IPS-20b (cell line): ENCODE data around the gene B4GALNT3.

Experiments
- H3K27ac ChIP-seq: one replicate; pipeline ENCODE4 v1.5.1; 2013; ENCODE audit warnings: low read length
- H3K27me3 ChIP-seq: 2 replicates; pipeline ENCODE4 v1.6.1; 2013; ENCODE audit warnings: mild to moderate bottlenecking, low read length, inconsistent platforms; ENCODE audit not compliant: insufficient read depth
- H3K36me3 ChIP-seq: 2 replicates; pipeline ENCODE4 v1.6.1; 2013; ENCODE audit warnings: low read depth, mild to moderate bottlenecking, inconsistent platforms, low read length, moderate library complexity; ENCODE audit not compliant: insufficient read depth
- H3K4me1 ChIP-seq: 2 replicates; pipeline ENCODE4 v1.6.1; 2013; ENCODE audit warnings: mild to moderate bottlenecking, control low read depth, inconsistent platforms, low read length, moderate library complexity; ENCODE audit not compliant: insufficient read depth
- H3K4me3 ChIP-seq: 2 replicates; pipeline ENCODE4 v1.5.1; 2013; ENCODE audit warnings: mild to moderate bottlenecking, low read length, inconsistent platforms
- H3K9ac ChIP-seq: 2 replicates; pipeline ENCODE4 v1.6.1; 2013; ENCODE audit warnings: low read depth, mild to moderate bottlenecking, inconsistent platforms, low read length, moderate library complexity
- H3K9me3 ChIP-seq: 2 replicates; pipeline ENCODE4 v1.6.1; 2013; ENCODE audit warnings: mild to moderate bottlenecking, low read depth, low read length, inconsistent platforms; ENCODE audit not compliant: insufficient read depth

Gene B4GALNT3

DNA sequence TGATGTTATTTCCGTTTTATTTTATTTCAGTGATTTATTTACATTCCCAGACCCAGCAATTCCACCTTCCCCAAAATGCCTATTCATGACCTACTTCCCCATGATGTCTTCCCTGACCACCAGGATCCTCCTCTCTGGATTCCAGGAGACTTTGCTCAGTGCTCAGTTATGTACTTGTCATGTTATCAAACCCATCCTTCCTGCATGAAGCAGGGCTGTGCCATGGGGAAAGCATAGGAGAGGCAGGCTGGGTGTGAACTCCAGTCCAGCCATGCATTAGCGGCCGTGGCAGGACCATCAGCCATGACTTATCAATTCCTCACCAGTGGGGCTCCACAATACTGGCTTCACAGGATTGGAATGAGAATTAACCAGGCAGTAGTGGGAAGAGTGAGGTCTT lies 57.8 kb downstream of the B4GALNT3 start:
- Histone ChIP-seq H3K9me3 (no peaks in the 10 kb centered on the region), H3K27me3 (no peaks in the 10 kb centered on the region), H3K4me1 (no peaks in the 10 kb centered on the region), H3K27ac (no peak overlapping the region), H3K9ac (no peak overlapping the region), H3K36me3 (no peaks in the 10 kb centered on the region), H3K4me3 (no peak overlapping the region)

DNA sequence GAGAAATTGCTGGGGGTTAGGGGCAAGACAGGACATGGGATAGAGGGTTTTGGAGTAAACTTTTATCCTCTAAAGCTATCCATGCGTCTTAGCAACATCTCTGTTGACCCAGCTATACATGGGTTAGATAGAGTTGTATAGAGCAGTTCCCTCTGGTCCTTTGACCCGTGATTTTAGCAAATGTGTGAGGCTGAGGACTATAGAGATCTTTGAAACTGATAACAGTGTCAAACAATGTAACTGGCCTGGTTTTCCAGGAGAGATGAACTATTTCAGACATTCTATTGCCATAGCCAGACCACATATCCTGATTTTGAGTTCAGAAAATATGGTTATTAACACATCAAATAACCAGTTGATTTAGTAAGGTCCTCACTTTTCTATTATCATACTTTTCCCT lies 60.4 kb downstream of the B4GALNT3 start:
- H3K4me3 ChIP-seq, result no peak overlapping the region
- no peaks in the 10 kb centered on the region for H3K4me1 ChIP-seq
- H3K36me3 ChIP-seq, result no peaks in the 10 kb centered on the region
- no peak overlapping the region for H3K27ac ChIP-seq
- H3K9ac ChIP-seq, result no peak overlapping the region
- H3K27me3 ChIP-seq, result no peaks in the 10 kb centered on the region
- no peaks in the 10 kb centered on the region for H3K9me3 ChIP-seq

DNA sequence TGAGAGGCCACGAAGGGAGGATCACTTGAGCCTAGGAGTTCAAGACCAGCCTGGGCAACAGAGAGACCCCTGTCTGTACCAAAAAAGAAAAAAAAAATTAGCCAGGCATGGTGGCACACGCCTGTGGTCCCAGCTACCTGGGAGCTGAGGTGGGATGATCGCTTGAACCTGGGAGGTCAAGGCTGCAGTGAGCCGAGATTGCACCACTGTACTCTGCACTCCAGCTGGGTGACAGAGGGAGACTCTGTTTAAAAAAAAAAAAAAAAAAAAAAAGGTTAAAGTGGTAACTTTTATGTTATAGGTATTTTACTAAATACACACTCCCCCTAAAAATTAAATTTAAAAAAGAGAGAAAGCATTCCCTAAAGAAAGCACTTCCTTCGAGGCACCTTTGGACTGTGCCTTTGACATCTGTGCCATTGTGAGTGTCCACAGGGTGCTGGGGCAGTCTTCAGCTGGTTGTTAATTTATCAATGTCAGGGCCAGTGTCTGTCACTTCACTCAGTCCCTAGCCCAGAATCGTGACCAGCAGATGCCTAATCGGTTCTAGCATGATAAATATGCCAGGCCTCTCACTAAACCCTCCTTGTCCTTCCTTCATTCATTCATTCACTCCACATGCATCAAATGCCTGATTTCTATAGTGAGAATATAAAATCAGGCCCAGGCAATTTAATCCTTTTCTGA lies 63.1 kb downstream of the B4GALNT3 start:
- Histone ChIP-seq H3K9me3 (no peaks in the 10 kb centered on the region), H3K4me1 (no peaks in the 10 kb centered on the region), H3K9ac (no peak overlapping the region), H3K27me3 (no peaks in the 10 kb centered on the region), H3K4me3 (no peak overlapping the region), H3K36me3 (no peaks in the 10 kb centered on the region), H3K27ac (no peak overlapping the region)

DNA sequence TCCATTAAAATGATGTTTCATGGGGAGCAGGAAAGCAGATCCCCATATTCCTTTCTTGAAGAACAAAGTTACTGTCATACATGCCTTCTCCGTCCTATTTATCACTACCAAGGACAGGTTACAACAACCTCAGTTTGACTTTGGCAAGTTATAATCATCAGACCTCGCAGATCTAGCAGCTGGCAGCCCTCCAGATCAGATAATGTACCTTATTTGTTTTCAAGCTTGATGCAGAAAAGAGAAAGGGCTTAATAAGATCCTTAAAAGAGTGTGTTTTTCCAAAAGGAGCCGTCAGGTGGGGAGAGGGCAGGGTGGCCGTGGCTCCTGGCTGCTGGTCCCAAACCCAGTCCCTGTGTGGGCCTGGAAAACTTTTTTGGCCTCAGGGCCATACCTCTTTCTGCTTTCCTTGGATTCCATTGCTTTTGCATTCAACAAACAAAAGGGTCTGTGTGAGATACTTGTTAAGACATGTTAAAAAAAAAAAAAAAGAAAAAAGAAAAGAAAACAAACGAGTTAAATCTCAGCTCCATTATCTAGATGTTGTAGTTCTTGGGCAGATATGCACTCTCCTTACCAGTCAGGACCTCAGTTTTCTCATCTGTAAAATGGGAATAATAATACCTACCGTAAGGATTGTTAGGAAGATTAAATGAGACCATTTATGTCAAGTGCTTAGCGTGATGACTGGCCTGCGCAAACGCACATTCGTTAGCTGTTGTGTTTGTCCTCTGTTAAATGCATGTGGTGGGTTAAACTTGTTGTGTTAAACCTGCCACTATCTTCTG lies 64.6 kb downstream of the B4GALNT3 start:
- Histone ChIP-seq H3K36me3 (no peaks in the 10 kb centered on the region), H3K9me3 (peaks cover 8% of the 10 kb centered on the region; the same call in 1 of the 2 replicates), H3K4me3 (no peak overlapping the region), H3K9ac (no peak overlapping the region), H3K27ac (no peak overlapping the region), H3K4me1 (no peaks in the 10 kb centered on the region), H3K27me3 (no peaks in the 10 kb centered on the region)

DNA sequence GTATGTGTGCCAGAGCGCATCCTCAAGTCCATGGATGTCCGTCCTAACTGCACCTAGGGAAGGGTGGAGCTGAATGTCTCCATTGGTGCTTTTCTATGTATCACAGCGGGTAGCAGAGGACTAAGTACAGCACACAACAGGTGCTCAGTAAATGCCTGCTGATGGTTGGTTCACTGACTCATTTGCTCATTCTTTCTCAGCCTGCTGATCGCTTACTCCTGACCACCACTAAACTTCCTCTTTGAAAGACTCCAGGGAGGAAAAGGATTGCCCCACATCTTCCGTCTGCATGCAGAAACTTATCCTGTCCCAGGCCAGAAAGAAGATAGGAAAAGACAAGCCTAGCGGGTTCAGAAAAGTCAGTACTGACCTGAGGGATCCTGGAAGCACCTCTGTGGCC lies 66.3 kb downstream of the B4GALNT3 start:
- no peaks in the 10 kb centered on the region for H3K36me3 ChIP-seq
- H3K27me3 ChIP-seq, result no peaks in the 10 kb centered on the region
- H3K4me3 ChIP-seq, result no peak overlapping the region
- no peaks in the 10 kb centered on the region for H3K4me1 ChIP-seq
- peaks cover 10% of the 10 kb centered on the region; the same call in 1 of the 2 replicates for H3K9me3 ChIP-seq
- no peak overlapping the region for H3K27ac ChIP-seq
- H3K9ac ChIP-seq, result no peak overlapping the region

DNA sequence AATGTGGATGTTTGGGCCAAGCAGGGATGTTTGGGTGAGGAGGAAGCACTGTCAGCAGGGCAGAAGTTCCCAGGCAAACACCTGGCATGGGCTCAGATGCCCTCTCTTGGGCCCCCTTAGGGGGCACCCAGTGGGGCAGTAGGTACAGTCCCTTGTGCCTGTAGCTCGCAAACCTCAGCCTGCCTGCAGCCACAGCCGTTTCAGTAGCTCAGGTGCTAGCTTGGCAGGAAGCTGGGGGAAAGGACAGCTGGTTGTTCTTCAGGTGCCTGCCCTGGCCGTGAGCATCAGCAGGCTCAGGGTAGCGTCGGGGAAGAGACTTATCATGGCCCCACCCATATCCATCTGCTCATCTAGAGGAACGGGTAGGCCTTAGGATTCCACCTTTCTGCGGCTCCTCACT lies 67.5 kb downstream of the B4GALNT3 start:
- Histone ChIP-seq H3K4me3 (no peak overlapping the region), H3K9ac (no peak overlapping the region), H3K27me3 (no peaks in the 10 kb centered on the region), H3K36me3 (no peaks in the 10 kb centered on the region), H3K4me1 (no peaks in the 10 kb centered on the region), H3K9me3 (peaks cover 10% of the 10 kb centered on the region; the same call in 1 of the 2 replicates), H3K27ac (no peak overlapping the region)

DNA sequence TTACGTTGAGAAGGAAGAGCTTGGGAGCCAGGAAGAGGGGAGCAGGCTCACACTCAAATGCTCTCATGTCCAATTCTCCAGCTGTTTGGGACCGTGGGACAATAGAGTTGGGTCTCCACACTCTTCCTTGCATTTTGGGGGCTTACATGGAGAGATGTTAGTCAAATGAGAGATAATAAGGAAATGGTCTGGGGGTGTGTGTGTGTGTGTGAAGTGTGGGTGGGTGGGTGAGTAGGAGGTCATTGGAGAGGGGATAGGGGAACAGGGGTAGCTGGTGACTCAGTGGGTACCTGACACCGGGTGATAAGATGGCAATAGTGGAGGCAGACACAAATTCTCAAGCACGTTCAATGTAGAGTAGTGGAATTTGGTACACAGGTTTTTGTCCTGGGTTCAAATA lies 68.0 kb downstream of the B4GALNT3 start:
- H3K4me3 ChIP-seq, result no peak overlapping the region
- H3K27me3 ChIP-seq, result no peaks in the 10 kb centered on the region
- H3K9me3 ChIP-seq, result peaks cover 10% of the 10 kb centered on the region; the same call in 1 of the 2 replicates
- H3K27ac ChIP-seq, result no peak overlapping the region
- H3K36me3 ChIP-seq, result no peaks in the 10 kb centered on the region
- no peaks in the 10 kb centered on the region for H3K4me1 ChIP-seq
- H3K9ac ChIP-seq, result no peak overlapping the region

DNA sequence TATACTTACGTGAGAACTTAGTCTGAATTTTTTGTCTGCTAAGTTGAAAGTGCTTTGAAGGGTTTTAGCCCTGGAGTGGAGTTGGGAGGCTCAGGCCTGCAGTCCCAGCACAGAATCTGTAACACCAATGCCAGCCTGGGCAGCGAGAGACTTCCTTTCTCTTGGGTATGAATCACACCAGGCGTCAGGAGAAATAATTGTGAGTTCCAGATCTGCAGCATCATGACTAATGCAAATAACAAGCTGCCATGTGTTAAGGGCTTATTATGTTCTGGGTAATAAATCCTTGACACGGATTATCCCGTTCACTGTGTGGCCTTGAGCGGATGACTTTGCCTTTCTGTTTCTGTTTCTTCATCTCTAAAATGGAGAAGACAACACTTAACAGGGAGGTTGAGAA lies 70.6 kb downstream of the B4GALNT3 start:
- no peak overlapping the region for H3K4me3 ChIP-seq
- no peak overlapping the region for H3K9ac ChIP-seq
- peaks cover 10% of the 10 kb centered on the region; the same call in 1 of the 2 replicates for H3K9me3 ChIP-seq
- no peaks in the 10 kb centered on the region for H3K4me1 ChIP-seq
- H3K27ac ChIP-seq, result no peak overlapping the region
- no peaks in the 10 kb centered on the region for H3K27me3 ChIP-seq
- H3K36me3 ChIP-seq, result no peaks in the 10 kb centered on the region

DNA sequence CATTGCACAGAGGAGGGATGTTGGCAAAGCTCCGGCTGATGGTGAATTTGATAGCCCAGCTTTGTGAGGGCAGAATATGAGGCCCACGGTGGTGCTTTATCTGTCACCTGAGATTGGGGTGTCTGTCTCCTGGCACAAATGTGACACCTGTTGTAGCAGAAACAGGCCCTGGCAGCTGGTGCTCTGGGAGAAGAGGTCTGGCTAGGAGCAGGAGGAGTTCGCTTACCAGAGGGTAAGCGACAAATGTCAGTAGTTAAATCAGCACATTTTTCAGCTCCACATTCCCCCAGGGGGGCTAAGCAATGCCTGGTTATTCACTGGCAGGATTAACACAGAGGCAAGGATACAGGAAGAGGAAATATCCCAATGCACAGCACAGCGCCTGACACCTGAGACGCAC lies 71.1 kb downstream of the B4GALNT3 start:
- H3K36me3 ChIP-seq, result no peaks in the 10 kb centered on the region
- peaks cover 10% of the 10 kb centered on the region; the same call in 1 of the 2 replicates for H3K9me3 ChIP-seq
- H3K27me3 ChIP-seq, result no peaks in the 10 kb centered on the region
- no peak overlapping the region for H3K4me3 ChIP-seq
- H3K27ac ChIP-seq, result no peak overlapping the region
- no peaks in the 10 kb centered on the region for H3K4me1 ChIP-seq
- H3K9ac ChIP-seq, result no peak overlapping the region

DNA sequence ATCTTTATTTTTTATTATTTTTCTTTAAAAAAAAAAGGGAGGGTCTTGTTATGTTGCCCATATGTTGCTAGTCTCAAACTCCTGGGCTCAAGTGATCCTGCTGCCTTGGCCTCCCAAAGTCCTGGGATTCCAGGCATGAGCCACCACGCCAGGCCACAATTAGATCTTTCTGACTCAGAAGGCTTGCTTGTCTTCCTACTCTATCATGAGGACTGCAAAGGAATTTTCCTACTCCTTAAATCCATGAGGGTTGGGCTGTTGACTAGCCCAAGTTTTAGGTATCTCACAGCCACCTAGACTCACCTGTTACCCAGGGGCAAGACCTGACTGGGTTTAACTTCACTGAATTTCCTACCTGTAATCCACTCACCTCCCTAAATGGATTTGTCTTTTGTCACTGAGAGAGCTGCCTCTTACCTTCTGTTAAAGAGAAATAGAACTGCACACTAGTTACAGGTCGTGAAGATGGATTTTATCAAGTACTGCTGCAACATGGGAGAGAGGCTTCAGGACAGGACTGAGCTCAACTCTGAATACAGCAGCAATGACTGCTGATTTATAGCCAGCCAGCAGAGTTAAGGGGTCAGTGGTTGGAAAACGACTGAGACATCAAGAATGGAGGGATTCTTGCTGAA lies 72.3 kb downstream of the B4GALNT3 start:
- Histone ChIP-seq H3K36me3 (no peaks in the 10 kb centered on the region), H3K9me3 (peaks cover 10% of the 10 kb centered on the region; the same call in 1 of the 2 replicates), H3K27ac (no peak overlapping the region)

DNA sequence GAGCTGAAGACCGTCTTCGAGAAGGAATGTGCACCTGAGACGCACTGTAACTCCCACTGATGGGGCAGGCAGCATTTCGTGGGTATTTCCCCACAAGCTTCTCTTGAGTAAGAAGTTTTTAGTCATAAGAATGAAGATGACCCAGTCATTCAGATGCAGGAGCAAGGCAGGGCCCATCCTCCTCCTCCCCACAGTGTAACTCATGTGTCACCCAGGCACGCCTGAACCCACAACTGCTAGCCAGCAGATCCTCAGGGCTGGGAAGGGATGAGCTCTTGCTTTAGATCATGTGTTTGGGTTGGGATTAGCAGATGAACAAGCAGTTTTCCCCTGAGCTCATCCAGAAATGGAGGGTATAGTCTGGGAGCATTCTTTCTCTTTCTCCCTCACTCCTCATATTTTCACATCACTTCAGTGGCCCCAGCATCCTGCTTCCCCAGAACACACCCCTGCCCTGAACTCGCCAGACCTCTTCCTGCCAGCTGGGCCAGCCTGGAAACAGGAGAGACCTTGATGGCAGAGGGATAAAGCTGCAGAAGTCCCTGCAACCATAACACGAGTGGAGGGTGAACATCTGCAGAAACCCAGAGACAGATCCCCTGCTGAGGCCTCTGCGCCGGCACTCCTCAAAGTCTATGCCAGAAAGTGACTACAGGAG lies 73.3 kb downstream of the B4GALNT3 start:
- H3K36me3 ChIP-seq, result no peaks in the 10 kb centered on the region
- H3K9ac ChIP-seq, result no peak overlapping the region
- no peaks in the 10 kb centered on the region for H3K27me3 ChIP-seq
- peaks cover 10% of the 10 kb centered on the region; the same call in 1 of the 2 replicates for H3K9me3 ChIP-seq
- no peak overlapping the region for H3K27ac ChIP-seq
- no peak overlapping the region for H3K4me3 ChIP-seq
- H3K4me1 ChIP-seq, result peaks cover 3% of the 10 kb centered on the region; the same call in 1 of the 2 replicates

More for the DNA sequence above, 72.3 kb downstream of the B4GALNT3 start:
- Histone ChIP-seq H3K27me3 (no peaks in the 10 kb centered on the region), H3K4me3 (no peak overlapping the region), H3K9ac (no peak overlapping the region), H3K4me1 (peaks cover 3% of the 10 kb centered on the region; the same call in 1 of the 2 replicates)
